IMR-90 (cell line): ENCODE results near the gene GP1BA. TPM values are rescaled to one million over a fixed set of nuclear protein-coding genes. Genes with fewer than 3 reads are reported as not detected.

Experiments used
- ATAC-seq: fragments of 200-7000 bp; cut with Tn5 transposase; 2 replicates; pipeline ENCODE4 v1.9.1; 2020; ENCODE audit warnings: low read depth, mild to moderate bottlenecking, moderate library complexity
- BruUV-seq: library from RNA; stranded (reverse); fragments of 400-500 nt; replicated peaks from 2 replicates; lab custom pipeline; 2021; lab: Mats Ljungman, UMichigan
- CTCF ChIA-PET: fragments of 300-600 bp; formaldehyde crosslinking; extraction: SDS; loops from one replicate; lab custom pipeline; 2021; ENCODE audit warnings: antibody characterized with exemption; lab: Yijun Ruan, JAX
- POLR2A ChIA-PET: fragments of 300-600 bp; sonication (Branson Sonifier 250); formaldehyde crosslinking; loops from one replicate; lab custom pipeline; 2022; ENCODE audit warnings: antibody characterized with exemption; ENCODE audit not compliant: unreplicated experiment; lab: Charles Lee
- DNase-seq: peaks from one replicate; pipeline ENCODE4 v3.0.0; 2013
- H2AFZ ChIP-seq: replicated peaks from 2 replicates; pipeline ENCODE3; 2013; ENCODE audit warnings: low read length, mild to moderate bottlenecking; ENCODE audit not compliant: poor library complexity
- H2AK5ac ChIP-seq: 2 replicates; pipeline ENCODE4 v1.6.1; 2013; ENCODE audit warnings: low read depth, low read length, inconsistent platforms
- H2AK9ac ChIP-seq: replicated peaks from 2 replicates; pipeline ENCODE3; 2013; ENCODE audit warnings: mild to moderate bottlenecking, low read depth, low read length, moderate library complexity; ENCODE audit not compliant: poor library complexity
- H2BK120ac ChIP-seq: 2 replicates; pipeline ENCODE4 v1.6.1; 2013; ENCODE audit warnings: low read depth, low read length, inconsistent platforms
- H2BK15ac ChIP-seq: 3 replicates; pipeline ENCODE4 v1.6.1; 2013; ENCODE audit warnings: low read depth, low read length, inconsistent platforms
- H2BK20ac ChIP-seq: 2 replicates; pipeline ENCODE4 v1.6.1; 2013; ENCODE audit warnings: low read depth, mild to moderate bottlenecking, inconsistent platforms, low read length, moderate library complexity
- H2BK5ac ChIP-seq: 2 replicates; pipeline ENCODE4 v1.6.1; 2013; ENCODE audit warnings: mild to moderate bottlenecking, low read depth, low read length, inconsistent platforms; ENCODE audit not compliant: poor library complexity, severe bottlenecking
- H3K14ac ChIP-seq: replicated peaks from 2 replicates; pipeline ENCODE4 v1.6.1; 2013; ENCODE audit warnings: low read depth, low read length, inconsistent platforms
- H3K18ac ChIP-seq: 2 replicates; pipeline ENCODE4 v1.6.1; 2013; ENCODE audit warnings: low read depth, low read length, control low read depth
- H3K23ac ChIP-seq: 2 replicates; pipeline ENCODE4 v1.6.1; 2013; ENCODE audit warnings: low read depth, low read length, inconsistent platforms
- H3K27ac ChIP-seq: 2 replicates; pipeline ENCODE4 v1.5.1; 2013; ENCODE audit warnings: mild to moderate bottlenecking, control low read depth, low read length; ENCODE audit not compliant: insufficient read depth
- H3K27me3 ChIP-seq: 2 replicates; pipeline ENCODE4 v1.6.1; 2013; ENCODE audit warnings: low read length; ENCODE audit not compliant: control insufficient read depth, insufficient read depth
- H3K36me3 ChIP-seq: 2 replicates; pipeline ENCODE4 v1.6.1; 2013; ENCODE audit warnings: low read length, mixed read lengths; ENCODE audit not compliant: control insufficient read depth, insufficient read depth
- H3K4ac ChIP-seq: 2 replicates; pipeline ENCODE4 v1.6.1; 2013; ENCODE audit warnings: low read depth, low read length, inconsistent platforms
- H3K4me1 ChIP-seq: 2 replicates; pipeline ENCODE4 v1.6.1; 2013; ENCODE audit warnings: low read length, mixed read lengths; ENCODE audit not compliant: control insufficient read depth, insufficient read depth
- H3K4me2 ChIP-seq: 2 replicates; pipeline ENCODE4 v1.6.1; 2013; ENCODE audit warnings: low read depth, mild to moderate bottlenecking, control low read depth, low read length, moderate library complexity
- H3K4me3 ChIP-seq: 2 replicates; pipeline ENCODE4 v1.5.1; 2013; ENCODE audit warnings: low read depth, mild to moderate bottlenecking, control low read depth, low read length, moderate library complexity; ENCODE audit not compliant: insufficient read depth
- H3K56ac ChIP-seq: 2 replicates; pipeline ENCODE4 v1.6.1; 2013; ENCODE audit warnings: low read length, inconsistent platforms; ENCODE audit not compliant: insufficient read depth; ENCODE audit errors: extremely low read depth
- H3K79me1 ChIP-seq, 2 experiments: 2 replicates each; pipeline ENCODE4 v1.6.1; 2013; ENCODE audit warnings: low read length in 2 of 2, inconsistent platforms in 1 of 2, low read depth in 1 of 2
- H3K9ac ChIP-seq: 2 replicates; pipeline ENCODE4 v1.6.1; 2013; ENCODE audit warnings: low read depth, low read length, control low read depth
- H3K9me1 ChIP-seq: 2 replicates; pipeline ENCODE4 v1.6.1; 2013; ENCODE audit warnings: low read length, inconsistent platforms; ENCODE audit not compliant: insufficient read depth
- H3K9me3 ChIP-seq: 2 replicates; pipeline ENCODE4 v1.6.1; 2013; ENCODE audit warnings: low read length; ENCODE audit not compliant: control insufficient read depth, insufficient read depth
- H4K20me1 ChIP-seq: 2 replicates; pipeline ENCODE4 v1.6.1; 2013; ENCODE audit warnings: low read length, inconsistent platforms; ENCODE audit not compliant: insufficient read depth
- H4K5ac ChIP-seq: 2 replicates; pipeline ENCODE4 v1.6.1; 2013; ENCODE audit warnings: mild to moderate bottlenecking, low read depth, low read length, control low read depth
- H4K8ac ChIP-seq, 2 experiments: 2 replicates each; pipeline ENCODE4 v1.6.1; 2013; ENCODE audit warnings: low read depth in 2 of 2, low read length in 2 of 2, control low read depth in 1 of 2, inconsistent platforms in 1 of 2
- H4K91ac ChIP-seq: 2 replicates; pipeline ENCODE4 v1.6.1; 2013; ENCODE audit warnings: low read depth, low read length, inconsistent platforms; ENCODE audit not compliant: insufficient read depth
- BHLHE40 ChIP-seq: fragments of 150-350 bp; IDR thresholded peaks from 2 replicates; pipeline ENCODE4 v1.6.1; 2016; ENCODE audit warnings: mild to moderate bottlenecking, low read depth, low read length
- CEBPB ChIP-seq: IDR thresholded peaks from 2 replicates; pipeline ENCODE4 v1.6.1; 2012; ENCODE audit warnings: low read depth, low read length, improper control_type of control experiment
- CHD1 ChIP-seq: IDR thresholded peaks from 2 replicates; pipeline ENCODE4 v1.6.1; 2012; ENCODE audit warnings: low read depth, low read length, improper control_type of control experiment
- CTCF ChIP-seq: conservative IDR thresholded peaks from 2 replicates; pipeline ENCODE4 v1.5.1; 2012; ENCODE audit warnings: mild to moderate bottlenecking, low read depth, low read length, improper control_type of control experiment
- ELK1 ChIP-seq: fragments of 150-350 bp; IDR thresholded peaks from 2 replicates; pipeline ENCODE4 v1.6.1; 2016; ENCODE audit warnings: low read depth, mild to moderate bottlenecking, low read length, moderate library complexity, borderline replicate concordance
- FOS ChIP-seq: fragments of 150-350 bp; IDR thresholded peaks from 2 replicates; pipeline ENCODE4 v1.6.1; 2016; ENCODE audit warnings: low read depth, low read length
- MAFK ChIP-seq: IDR thresholded peaks from 2 replicates; pipeline ENCODE4 v1.6.1; 2012; ENCODE audit warnings: low read depth, low read length, improper control_type of control experiment
- MAZ ChIP-seq: IDR thresholded peaks from 2 replicates; pipeline ENCODE4 v1.6.1; 2012; ENCODE audit warnings: low read depth, mild to moderate bottlenecking, low read length, improper control_type of control experiment, moderate library complexity, borderline replicate concordance
- MXI1 ChIP-seq: IDR thresholded peaks from 2 replicates; pipeline ENCODE4 v1.6.1; 2012; ENCODE audit warnings: low read depth, mild to moderate bottlenecking, low read length, moderate library complexity, borderline replicate concordance
- NFE2L2 ChIP-seq: fragments of 150-350 bp; IDR thresholded peaks from 2 replicates; pipeline ENCODE4 v1.6.1; 2016; ENCODE audit warnings: low read depth, mild to moderate bottlenecking, low read length
- POLR2A ChIP-seq: IDR thresholded peaks from 2 replicates; pipeline ENCODE4 v1.6.1; 2012; ENCODE audit warnings: mild to moderate bottlenecking, low read depth, low read length
- RAD21 ChIP-seq: IDR thresholded peaks from 2 replicates; pipeline ENCODE4 v1.6.1; 2012; ENCODE audit warnings: low read length, improper control_type of control experiment
- RFX5 ChIP-seq: IDR thresholded peaks from 2 replicates; pipeline ENCODE4 v1.8.0; 2012; ENCODE audit warnings: low read depth, mild to moderate bottlenecking, low read length, moderate library complexity
- SMC3 ChIP-seq: fragments of 150-350 bp; IDR thresholded peaks from 2 replicates; pipeline ENCODE4 v1.6.1; 2016; ENCODE audit warnings: low read depth, mild to moderate bottlenecking, antibody characterized with exemption, low read length, moderate library complexity
- WGBS, 2 experiments: methylation state at CpG; one replicate each; pipeline versions ENCODE4 v1.1.5 to v1.1.7; 2013; ENCODE audit warnings: missing lambda C conversion rate in 2 of 2; ENCODE audit not compliant: insufficient read length in 1 of 2; ENCODE audit errors: extremely low coverage in 2 of 2; 5-methylcytosine and 5-hydroxymethylcytosine counted together
- dilution Hi-C: fragments of 300-500 bp; cut with HindIII; formaldehyde crosslinking; loops from one replicate; pipeline ENCODE4 v1.14.3; 2018; ENCODE audit warnings: low sequenced_read_pairs; ENCODE audit not compliant: unreplicated experiment
- in situ Hi-C: fragments of 300-500 bp; cut with MboI; formaldehyde crosslinking; loops from 3 replicates; pipeline ENCODE4 v1.14.3; 2019; ENCODE audit warnings: low sequenced_read_pairs, inconsistent platforms, mixed read lengths
- intact Hi-C: fragments of 100-400 bp; cut with micrococcal nuclease; formaldehyde crosslinking; loops from 2 replicates; pipeline ENCODE4 v1.10.0; 2022
- polyA plus RNA-seq, 3 experiments: library from polyadenylated mRNA; depleted of rRNA; stranded (reverse); fragments of >200 nt; gene quantifications; 2 replicates each; pipeline ENCODE4 v1.2.3, GENCODE V29; 2012; ENCODE audit warnings: low replicate concordance in 1 of 3
- total RNA-seq: library from RNA; depleted of rRNA; stranded (reverse); fragments of >200 nt; gene quantifications from 2 replicates; pipeline ENCODE4 v1.2.3, GENCODE V29; 2012

GP1BA gene
- total and polyA plus RNA-seq, 2 of the 4 experiments (the other 2 are of a cell fraction), result not detected

- BruUV-seq, result no TSS peak
- 100% methylated on average over 3 of the region's 6 CpGs; no CpG with 5 or more reads in 1 of the 2 experiments for WGBS, 2 experiments
- no peaks in the 10 kb centered on the region for H3K9me3 ChIP-seq
- H3K14ac ChIP-seq, result no peak overlapping the region
- H2BK20ac ChIP-seq, result no peak overlapping the region
- no peaks in the 10 kb centered on the region for H3K27me3 ChIP-seq
- H3K4me3 ChIP-seq, result no peak overlapping the region
- no peak overlapping the region for H3K4ac ChIP-seq
- no peak overlapping the region for H3K18ac ChIP-seq
- dilution Hi-C loops (no loop called here), in situ Hi-C loops (no loop called here), intact Hi-C loops (no loop called here)
- no peak overlapping the region for H2AFZ ChIP-seq
- ChIA-PET POLR2A (no interaction called here), CTCF (interaction anchor here (1.9 kb wide), 1 partner anchor 9 kb away, joined by 6 read pairs; no protein-coding TSS in a partner anchor)
- H2AK5ac ChIP-seq, result no peak overlapping the region
- ATAC-seq (no peak), DNase-seq (no peak)
- no peak overlapping the region for H2BK120ac ChIP-seq
- peaks cover 19% of the 10 kb centered on the region for H3K9me1 ChIP-seq
- peaks cover 35% of the 10 kb centered on the region for H3K36me3 ChIP-seq
- no peak overlapping the region for H4K91ac ChIP-seq
- H2BK5ac ChIP-seq, result no peak overlapping the region
- H3K27ac ChIP-seq, result no peak overlapping the region
- H3K79me1 ChIP-seq, result peaks cover 6 to 56% of the 10 kb centered on the region in 2 experiments; a peak in 3 of 4 replicates
- H4K20me1 ChIP-seq, result peaks cover 3% of the 10 kb centered on the region; the same call in 1 of the 2 replicates
- TF ChIP-seq CTCF (no peak), MAFK (no peak), RFX5 (no peak), RAD21 (no peak), MXI1 (no peak), BHLHE40 (no peak), CHD1 (no peak), NFE2L2 (no peak), ELK1 (no peak), CEBPB (no peak), POLR2A (no peak), FOS (no peak), MAZ (no peak), SMC3 (no peak)
- H3K56ac ChIP-seq, result no peak overlapping the region
- H2AK9ac ChIP-seq, result peak overlapping the region; percentile 56
- no peak overlapping the region for H4K5ac ChIP-seq
- H3K4me1 ChIP-seq, result peaks cover 14% of the 10 kb centered on the region
- no peak overlapping the region for H3K23ac ChIP-seq
- H2BK15ac ChIP-seq, result no peak overlapping the region
- no peak overlapping the region for H4K8ac ChIP-seq
- no peak overlapping the region for H3K4me2 ChIP-seq
- no peak overlapping the region for H3K9ac ChIP-seq
Observed at GRCh38 chr17:4971826-4972225, 39.7 kb downstream of the GP1BA start.
